GM10248 (cell line): ENCODE results near the gene CFAP91.

Experiments
- CTCF ChIA-PET: fragments of 300-600 bp; sonication (Branson Sonifier 250); formaldehyde crosslinking; extraction: SDS; loops from one replicate; lab custom pipeline; 2021; ENCODE audit warnings: antibody characterized with exemption; lab: Yijun Ruan, JAX
- POLR2A ChIA-PET: fragments of 350-650 bp; sonication (Branson Sonifier 250); formaldehyde crosslinking; extraction: SDS; loops from one replicate; lab custom pipeline; 2020; ENCODE audit warnings: antibody characterized with exemption; lab: Yijun Ruan, JAX
- DNase-seq: peaks from one replicate; pipeline ENCODE4 v3.0.0; 2012; ENCODE audit errors: extremely low spot score
- CTCF ChIP-seq: IDR thresholded peaks from 2 replicates; pipeline ENCODE4 v1.5.1; 2012; ENCODE audit warnings: mild to moderate bottlenecking, low read depth; ENCODE audit errors: extremely low read depth, missing control alignments, control extremely low read depth

CFAP91 gene

GRCh38 chr3:119660474-119661440 lies 42.1 kb upstream of the CFAP91 start, which contains the start of gene POPDC2:
Gene POPDC2 (minus strand): TSS chr3:119660589. CDS start chr3:119660423, 166 bp downstream.
- no peak for TF ChIP-seq CTCF
- POLR2A ChIA-PET = no interaction called here
- CTCF ChIA-PET = interaction anchor here (0.8 to 3.5 kb wide), 8 partner anchors 8 to 59 kb away, joined by 3 to 21 read pairs (median 4); no protein-coding TSS in a partner anchor
- DNase-seq = no peak

- ChIA-PET CTCF (interaction anchor here (0.7 to 4.9 kb wide), 12 partner anchors 10 to 97 kb away, joined by 3 to 32 read pairs (median 4); no protein-coding TSS in a partner anchor), POLR2A (interaction anchor here (0.5 to 0.8 kb wide), 2 partner anchors 9 to 270 kb away, joined by 4 to 5 read pairs; no protein-coding TSS in a partner anchor)
- DNase-seq = no peak
- no peak for TF ChIP-seq CTCF
These were observed 40.0 kb upstream of the CFAP91 start for GRCh38 chr3:119662604-119663373.

- CTCF ChIA-PET = interaction anchor here (1.0 to 4.9 kb wide), 8 partner anchors 10 to 64 kb away, joined by 3 to 32 read pairs (median 7); no protein-coding TSS in a partner anchor
- POLR2A ChIA-PET = interaction anchor here (0.8 kb wide), 1 partner anchor 10 kb away, joined by 4 read pairs; no protein-coding TSS in a partner anchor
- TF ChIP-seq CTCF = no peak
- no peak for DNase-seq
These were observed 38.9 kb upstream of the CFAP91 start for GRCh38 chr3:119663885-119664284.

- ChIA-PET CTCF (interaction anchor here (1.0 to 4.9 kb wide), 9 partner anchors 9 to 64 kb away, joined by 3 to 32 read pairs (median 7); no protein-coding TSS in a partner anchor), POLR2A (interaction anchor here (0.6 to 1.1 kb wide), 2 partner anchors 64 to 150 kb away, joined by 4 to 7 read pairs; no protein-coding TSS in a partner anchor)
- no peak for TF ChIP-seq CTCF
- no peak for DNase-seq
These were observed 38.5 kb upstream of the CFAP91 start for GRCh38 chr3:119664370-119664769.

GRCh38 chr3:119664850-119665379 lies 37.9 kb upstream of the CFAP91 start:
- CTCF ChIA-PET = interaction anchor here (1.1 to 4.9 kb wide), 7 partner anchors 8 to 65 kb away, joined by 3 to 32 read pairs (median 7); no protein-coding TSS in a partner anchor
- no peak for DNase-seq
- POLR2A ChIA-PET = interaction anchor here (0.6 to 1.1 kb wide), 2 partner anchors 65 to 150 kb away, joined by 4 to 7 read pairs; no protein-coding TSS in a partner anchor
- TF ChIP-seq CTCF = no peak
